HL-60 (cell line): ENCODE measurements around the gene COL21A1.

Experiments
- CTCF ChIP-seq: IDR thresholded peaks from one replicate; pipeline ENCODE4 v1.5.1; 2011; ENCODE audit warnings: low read length, control low read depth, inconsistent platforms; ENCODE audit not compliant: insufficient read depth
- POLR2AphosphoS5 ChIP-seq: IDR thresholded peaks from 2 replicates; pipeline ENCODE4 v1.6.1; 2012; ENCODE audit warnings: low read depth
- TF ChIP-seq, protein P1 (sequence below): IDR thresholded peaks from 2 replicates; pipeline ENCODE4 v1.6.1; 2012; ENCODE audit warnings: low read depth; ENCODE audit not compliant: insufficient replicate concordance

GRCh38 chr6:56154076-56154475 is 93.3 kb downstream of the COL21A1 start:
- TF ChIP-seq POLR2AphosphoS5 (no peak), CTCF (no peak)
- TF ChIP-seq, protein P1, sequence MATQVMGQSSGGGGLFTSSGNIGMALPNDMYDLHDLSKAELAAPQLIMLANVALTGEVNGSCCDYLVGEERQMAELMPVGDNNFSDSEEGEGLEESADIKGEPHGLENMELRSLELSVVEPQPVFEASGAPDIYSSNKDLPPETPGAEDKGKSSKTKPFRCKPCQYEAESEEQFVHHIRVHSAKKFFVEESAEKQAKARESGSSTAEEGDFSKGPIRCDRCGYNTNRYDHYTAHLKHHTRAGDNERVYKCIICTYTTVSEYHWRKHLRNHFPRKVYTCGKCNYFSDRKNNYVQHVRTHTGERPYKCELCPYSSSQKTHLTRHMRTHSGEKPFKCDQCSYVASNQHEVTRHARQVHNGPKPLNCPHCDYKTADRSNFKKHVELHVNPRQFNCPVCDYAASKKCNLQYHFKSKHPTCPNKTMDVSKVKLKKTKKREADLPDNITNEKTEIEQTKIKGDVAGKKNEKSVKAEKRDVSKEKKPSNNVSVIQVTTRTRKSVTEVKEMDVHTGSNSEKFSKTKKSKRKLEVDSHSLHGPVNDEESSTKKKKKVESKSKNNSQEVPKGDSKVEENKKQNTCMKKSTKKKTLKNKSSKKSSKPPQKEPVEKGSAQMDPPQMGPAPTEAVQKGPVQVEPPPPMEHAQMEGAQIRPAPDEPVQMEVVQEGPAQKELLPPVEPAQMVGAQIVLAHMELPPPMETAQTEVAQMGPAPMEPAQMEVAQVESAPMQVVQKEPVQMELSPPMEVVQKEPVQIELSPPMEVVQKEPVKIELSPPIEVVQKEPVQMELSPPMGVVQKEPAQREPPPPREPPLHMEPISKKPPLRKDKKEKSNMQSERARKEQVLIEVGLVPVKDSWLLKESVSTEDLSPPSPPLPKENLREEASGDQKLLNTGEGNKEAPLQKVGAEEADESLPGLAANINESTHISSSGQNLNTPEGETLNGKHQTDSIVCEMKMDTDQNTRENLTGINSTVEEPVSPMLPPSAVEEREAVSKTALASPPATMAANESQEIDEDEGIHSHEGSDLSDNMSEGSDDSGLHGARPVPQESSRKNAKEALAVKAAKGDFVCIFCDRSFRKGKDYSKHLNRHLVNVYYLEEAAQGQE = no peak
